HG03175 (cell line): ENCODE results near the gene SMYD3.

Experiments
- ATAC-seq: cut with Tn5 transposase; IDR thresholded peaks from one replicate; pipeline ENCODE4 v1.9.1; 2021; ENCODE audit warnings: mild to moderate bottlenecking, moderate library complexity; ENCODE audit not compliant: unreplicated experiment

SMYD3 gene

DNA sequence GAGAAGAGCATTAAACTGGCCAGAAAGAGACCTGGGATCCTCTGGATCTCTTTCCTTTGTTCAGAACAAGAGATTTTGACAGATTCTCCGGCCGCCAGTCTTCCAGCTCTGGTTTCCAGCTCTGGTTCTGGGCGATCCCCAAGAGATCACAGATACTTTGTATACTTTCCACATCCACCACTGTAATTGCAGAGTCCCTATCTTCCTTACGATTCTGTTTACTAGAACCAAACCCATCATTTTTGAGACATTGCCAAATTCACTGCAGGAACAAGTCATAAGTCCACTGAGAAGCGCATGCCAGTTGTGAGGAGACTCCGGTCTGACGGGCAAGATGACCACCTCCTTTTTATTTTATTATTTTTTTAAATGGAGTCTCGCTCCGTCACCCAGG lies 505.2 kb downstream of the SMYD3 start:
- ATAC-seq = no peak

DNA sequence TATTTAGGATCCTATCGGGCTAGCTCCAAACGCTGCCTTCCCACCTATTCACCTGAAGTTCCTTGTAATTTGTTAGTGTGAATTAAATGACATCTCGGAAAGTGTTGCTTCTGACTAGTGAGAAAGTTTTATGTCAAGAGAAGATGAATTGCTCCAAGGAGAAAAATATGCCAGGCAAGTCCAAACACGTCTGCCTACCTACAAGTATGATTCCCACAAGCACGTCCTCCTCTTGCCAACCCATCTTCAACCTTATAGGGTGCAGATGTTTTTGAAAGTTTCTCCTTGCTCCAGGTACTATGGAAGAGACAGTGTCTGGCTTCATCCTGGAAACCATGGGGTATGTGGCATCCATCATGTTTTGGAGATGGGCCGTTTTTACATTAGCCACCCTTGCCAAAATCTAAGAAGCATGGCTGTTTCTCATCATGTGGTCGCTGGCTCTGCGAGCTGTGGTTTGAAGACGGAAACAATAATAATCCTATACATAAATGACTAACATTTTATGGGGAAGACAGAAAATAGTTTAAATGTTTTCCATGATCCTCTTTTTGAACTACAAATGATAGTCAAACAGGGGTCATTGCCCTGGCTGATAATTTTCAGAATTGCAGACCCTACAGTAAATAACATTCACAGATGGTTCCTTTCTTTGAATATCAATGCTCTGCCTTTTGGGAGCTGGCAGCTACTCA lies 505.8 kb downstream of the SMYD3 start:
- ATAC-seq = no peak

DNA sequence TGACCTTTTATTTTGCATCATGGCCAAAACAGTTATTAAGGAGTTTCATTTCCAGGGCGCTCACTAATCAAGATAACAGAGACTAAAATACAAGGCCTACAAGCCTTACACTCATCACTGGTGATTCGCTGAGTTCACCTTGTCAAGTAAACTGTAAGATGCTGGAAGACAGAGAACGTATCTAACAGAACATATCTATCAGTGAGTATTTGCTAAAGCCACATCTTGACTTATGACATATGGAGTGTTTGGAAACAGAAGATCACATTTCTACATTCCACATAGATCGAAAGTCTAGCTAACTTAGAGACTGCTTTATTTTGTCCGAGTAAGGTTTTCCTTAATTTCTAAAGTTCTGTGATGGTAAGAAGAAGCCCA lies 506.5 kb downstream of the SMYD3 start:
- ATAC-seq = no peak

DNA sequence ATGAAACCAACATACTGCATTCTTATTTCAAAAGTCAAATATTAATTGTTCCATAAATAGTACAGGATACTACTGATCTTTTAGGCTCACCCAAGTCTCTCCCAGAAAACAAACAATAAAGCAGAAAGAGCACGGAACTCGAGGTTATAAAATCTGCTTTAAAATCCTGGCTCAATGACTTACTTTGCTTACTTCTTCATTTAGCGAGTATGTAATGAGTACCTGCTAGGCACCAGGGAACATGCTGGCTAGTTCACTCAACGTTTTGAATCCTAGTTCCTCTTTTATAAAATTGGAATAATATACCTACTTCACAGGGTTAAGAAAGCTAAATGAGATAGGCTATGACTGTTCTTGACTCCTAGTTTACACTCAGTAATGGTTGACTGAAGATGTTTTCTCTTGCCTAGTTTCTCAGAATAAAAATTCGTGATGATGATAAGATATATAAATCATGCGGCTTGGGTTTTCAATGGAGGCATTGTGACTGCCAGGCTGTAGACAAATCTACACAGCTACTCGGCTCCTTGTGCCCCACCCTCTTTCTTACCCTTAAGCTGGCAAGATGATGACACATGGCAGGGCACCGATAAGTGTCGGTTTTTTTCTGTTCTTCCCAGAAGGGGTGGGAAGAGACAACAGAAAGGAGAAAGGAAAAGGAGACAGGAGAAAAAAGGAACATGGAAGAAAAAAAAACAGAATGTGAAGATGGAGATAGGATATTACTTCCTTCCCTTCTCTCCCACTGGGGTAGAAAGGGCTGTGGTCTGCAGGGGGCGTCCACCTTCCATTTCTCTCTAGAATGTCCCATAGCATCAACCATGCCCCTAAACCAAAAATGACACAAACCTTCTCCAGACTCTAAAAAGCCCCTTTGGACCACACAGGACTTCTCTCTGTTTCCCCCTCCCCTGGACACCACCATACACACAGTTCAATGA lies 507.1 kb downstream of the SMYD3 start:
- peak; percentile 87 for ATAC-seq

DNA sequence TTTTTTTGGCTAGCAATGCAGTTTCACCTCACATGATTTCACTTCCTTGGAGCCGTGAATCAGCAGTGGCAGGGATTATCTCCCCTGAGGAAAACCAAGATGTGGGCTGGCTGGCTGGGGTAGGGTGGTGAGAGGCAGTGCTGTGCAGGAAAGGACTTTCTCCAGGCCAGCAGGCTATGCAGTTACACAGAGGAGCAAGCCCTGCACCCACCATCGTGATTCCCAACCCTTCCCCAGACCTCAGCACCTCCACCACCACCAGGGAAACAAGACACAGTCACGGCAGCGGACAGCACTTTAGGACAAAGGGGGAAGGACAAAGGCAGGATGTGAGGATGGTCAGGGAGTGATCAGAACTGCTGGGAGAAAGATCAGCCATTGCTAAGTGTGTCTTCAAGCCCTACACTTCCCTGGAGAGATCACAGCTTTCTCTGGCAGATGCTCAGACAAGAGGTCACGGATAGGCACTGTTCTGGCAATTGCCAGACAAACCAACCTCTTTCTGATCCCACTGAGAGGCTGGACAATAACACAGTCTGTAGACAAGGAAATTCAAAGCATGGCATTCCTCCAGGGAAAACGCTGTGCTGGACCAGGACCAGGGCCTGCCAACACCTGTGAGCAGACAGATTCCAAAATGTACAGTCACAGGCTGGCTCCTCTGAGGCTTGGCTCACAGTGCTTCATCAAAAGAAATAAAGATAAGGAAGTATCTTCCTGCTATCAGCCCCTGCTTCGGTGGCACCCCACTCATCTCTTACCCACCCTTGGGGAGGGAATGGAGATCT lies 509.4 kb downstream of the SMYD3 start:
- ATAC-seq = no peak

DNA sequence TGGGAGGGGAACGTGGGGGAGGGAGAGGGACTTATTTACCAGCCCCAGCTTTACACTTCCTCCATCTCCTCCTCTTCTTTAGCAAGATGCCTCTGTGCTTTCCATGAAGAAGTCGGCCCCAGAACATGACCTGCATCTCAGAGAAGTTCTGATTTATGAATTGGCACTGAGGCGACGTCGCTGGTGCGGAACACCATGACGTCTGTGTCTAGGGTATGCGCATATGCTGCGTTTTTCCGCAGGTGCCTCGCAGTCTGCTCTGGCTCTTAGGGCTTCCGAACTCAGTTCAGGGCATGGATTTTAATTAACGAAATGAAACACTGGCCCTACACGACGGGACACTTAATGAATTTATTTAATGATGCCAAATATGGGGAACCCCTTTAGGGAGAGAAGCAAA lies 510.3 kb downstream of the SMYD3 start:
- no peak for ATAC-seq

DNA sequence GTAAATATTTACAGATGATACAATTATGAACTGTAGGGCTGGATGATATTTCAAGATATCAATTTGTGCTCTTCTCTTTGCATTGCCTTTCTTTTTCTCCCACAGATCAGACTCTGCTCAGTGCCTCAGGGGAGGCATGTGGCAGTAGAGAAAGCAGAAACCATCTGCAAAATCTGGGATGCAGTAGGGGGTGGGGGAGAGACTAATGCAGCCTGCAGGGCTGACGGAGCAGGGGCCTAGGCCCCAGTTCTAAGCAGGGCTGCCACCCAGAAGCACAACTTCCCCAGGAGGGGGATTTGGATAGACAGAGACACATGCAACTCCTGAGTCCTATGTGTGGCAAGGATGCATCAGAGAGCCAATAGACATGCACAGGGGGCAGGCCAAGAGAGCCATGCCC lies 511.6 kb downstream of the SMYD3 start:
- ATAC-seq = no peak

DNA sequence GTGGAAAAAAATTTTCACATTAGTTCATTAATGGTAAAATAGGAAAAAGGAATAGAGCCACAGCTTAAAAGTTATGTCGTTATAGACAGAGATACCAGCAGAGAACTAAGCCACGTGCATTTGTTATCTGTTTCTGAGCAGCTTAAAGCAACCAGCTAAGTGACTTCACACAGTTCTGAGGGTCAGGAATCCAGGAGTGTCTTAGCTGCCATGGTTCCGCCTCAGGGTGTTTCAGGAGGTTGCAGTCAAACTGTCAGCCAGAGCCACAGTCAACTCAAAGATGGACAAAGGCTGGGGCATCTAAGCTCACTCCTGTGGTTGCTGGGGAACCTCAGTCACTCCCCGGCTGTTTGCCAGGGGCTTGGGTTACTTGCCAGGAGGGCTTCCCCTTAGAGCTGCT lies 515.8 kb downstream of the SMYD3 start:
- no peak for ATAC-seq

DNA sequence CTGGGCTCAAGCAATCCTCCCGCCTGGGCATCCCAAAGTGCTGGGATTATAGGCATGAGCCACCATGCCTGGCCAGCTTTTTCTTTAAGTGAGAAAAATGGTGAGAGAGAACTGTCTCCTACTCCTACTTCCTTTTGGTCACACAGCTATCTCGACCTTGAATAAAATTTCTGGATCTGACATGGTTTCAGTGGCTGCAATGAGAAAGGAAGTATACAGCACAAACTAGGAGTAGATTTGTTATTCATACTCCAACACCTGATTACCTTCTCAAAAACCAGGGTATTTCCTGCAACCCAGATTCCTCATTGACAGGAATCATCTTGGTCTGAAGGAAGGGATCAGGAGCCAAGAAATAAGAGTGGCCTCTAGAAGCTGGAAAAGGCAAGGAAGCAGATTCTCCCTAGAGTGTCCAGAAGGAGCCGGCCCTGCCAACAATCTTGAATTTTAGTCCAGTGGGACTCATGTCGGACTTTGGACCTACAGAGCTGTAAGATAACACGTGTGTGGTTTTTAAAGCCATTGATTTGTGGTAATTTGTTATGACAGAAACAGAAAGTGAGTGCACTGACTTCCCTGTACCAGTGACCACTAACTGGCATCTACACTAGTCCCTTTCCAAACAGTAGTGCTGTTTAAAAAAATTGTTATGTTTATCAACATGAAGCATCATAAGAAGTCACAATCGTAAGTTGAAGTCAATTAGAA lies 516.6 kb downstream of the SMYD3 start:
- ATAC-seq = peak; percentile 66

DNA sequence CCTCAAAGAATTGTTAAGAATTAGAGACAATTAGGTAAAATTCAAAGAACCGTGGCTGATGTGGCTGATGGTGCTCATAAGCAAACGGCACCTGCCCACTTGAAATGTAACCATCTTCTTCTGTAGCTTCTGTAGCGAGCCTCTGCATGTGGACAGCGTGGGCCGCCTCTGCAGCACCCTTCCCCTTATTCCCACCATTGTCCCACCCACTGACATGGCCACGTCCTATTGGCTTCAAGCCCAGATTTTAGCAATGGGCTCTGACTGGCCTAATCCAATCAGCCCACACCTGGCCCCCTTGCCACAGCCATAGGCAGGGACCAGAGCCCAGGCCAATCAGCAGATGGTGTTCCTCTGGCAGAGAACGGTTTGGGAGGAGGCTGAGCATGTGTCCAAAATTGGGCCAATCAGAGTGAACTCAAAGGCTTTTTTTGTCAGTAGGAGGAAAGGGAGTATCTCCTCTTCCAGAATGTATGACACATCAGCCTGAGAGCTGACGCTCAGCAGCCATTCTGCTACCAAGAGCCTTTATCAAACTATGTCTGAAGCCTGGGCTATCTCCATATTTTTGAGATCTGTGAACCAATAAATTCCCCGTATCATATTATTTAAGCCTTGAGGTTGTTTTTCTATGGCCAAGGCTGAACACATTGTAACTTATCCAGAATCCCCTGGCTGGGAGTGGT lies 518.5 kb downstream of the SMYD3 start:
- no peak for ATAC-seq

DNA sequence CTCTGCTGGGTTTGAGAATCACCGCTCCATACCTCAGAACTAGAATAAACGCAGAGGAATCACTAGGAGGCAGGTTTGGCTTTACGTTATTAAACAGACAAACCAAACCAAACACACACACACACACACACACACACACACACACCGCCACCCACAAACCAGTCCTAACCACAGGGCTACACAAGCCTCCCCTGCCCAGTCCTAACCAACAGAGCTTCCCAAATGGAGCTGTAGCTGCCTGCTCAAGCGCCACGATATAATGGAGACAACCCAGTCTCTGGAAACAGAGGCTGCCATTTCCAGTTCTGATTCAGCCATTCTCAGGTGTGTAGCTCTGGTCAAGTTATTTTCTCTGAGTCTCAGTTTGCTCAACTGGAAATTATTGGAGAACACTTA lies 519.1 kb downstream of the SMYD3 start:
- no peak for ATAC-seq

DNA sequence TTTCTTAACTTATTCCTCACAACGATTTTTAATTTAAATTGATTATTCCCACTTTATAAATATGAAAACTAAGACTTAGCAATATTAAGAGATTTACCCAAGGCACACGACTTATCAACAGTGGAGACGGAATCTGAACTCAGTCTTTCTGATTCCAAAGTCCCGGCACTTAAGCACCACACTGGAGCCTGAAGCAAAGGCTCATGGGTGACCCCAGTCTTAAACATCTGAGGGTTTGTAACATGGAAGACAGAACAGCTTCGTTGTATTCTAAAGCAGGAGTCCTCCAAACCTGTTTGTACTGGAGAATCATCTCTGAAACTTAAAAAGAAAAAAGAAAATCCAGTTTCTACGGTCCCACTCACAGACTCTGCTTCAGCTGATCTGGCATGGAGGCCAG lies 519.5 kb downstream of the SMYD3 start:
- ATAC-seq = no peak

DNA sequence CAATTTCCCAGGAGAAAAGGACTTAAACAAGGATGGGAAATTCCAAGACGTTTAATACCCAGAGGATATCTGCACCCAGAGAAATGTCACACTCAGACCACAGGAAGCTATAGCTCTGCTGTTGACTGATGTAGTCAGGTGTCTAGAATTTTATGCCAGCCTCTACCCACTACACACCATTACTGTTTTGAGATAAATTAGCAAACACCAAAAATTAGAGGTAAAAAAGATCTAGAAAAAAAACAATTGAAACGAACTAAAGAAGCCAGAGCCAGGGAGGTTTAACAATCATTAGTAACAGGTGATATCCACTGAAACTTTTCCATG lies 519.9 kb downstream of the SMYD3 start:
- ATAC-seq = no peak

DNA sequence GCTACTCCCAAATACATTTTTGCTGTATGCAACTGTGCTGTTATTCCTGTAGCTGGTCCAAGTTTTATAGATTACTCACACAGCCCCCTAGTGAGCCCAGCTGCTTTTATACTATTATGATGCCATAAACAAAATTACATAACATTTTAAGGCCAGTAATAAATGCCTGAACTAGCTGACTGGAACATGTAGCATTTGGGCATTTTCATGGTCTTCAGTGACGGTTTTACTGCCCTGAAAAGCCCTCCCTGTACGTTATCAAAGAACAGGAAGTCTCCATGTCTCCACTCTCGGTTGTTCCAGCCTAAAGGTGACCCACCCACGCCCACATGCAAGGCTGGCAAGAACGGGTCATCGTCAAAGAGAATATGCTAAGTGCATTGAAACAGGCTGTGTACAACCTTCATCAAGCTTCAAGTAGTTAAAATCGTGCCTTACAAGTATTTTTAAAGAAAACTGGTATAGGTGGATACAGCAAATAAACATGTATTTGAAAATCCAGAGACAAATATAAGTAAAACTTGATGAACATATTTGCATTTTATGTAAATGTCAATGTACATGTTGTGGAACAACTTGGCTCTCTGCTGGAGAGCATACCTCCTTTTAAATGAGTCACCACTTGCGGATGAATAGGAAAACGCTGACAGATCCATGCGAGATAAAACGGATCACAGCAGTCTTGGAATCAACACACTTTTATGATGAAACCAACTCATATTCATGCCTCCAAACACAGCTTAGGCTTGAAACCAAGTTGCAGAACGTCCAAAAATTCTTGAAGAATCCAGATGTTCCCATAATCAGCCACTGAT lies 520.5 kb downstream of the SMYD3 start:
- no peak for ATAC-seq

DNA sequence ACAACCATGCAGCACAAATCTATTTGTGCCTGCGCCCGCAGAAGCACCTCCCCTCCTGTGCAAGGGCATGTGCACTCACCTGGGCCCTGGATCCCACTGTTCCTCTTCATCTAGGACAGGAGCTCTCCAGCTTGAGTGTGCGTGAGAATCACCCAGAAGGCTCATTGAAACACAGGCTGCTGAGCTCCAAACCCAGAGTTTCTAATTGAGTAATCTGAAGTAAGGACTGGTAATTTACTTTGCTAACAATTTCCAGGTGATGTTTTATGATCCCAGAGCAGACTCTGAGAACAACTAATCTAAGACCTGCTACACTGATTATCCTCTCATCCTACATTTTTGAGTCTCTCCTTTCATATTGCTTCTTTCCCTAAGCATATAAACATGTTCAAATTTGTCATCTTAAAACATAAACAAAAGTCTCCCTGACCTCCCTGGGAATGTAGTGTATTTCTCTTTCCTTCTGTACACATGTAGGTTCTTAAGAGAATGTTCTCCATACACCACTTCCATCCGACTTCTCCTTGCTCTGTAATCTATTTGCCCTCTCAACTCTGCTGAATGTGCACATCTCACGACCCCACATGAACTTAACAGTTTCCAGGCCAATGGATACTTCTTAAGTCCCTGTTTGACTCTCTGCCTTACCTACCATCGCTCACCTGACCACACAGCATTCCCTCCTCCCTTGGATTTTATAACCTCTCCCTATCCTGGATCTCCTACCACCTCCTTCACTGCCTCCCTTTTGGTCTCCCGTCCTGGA lies 522.5 kb downstream of the SMYD3 start:
- no peak for ATAC-seq

DNA sequence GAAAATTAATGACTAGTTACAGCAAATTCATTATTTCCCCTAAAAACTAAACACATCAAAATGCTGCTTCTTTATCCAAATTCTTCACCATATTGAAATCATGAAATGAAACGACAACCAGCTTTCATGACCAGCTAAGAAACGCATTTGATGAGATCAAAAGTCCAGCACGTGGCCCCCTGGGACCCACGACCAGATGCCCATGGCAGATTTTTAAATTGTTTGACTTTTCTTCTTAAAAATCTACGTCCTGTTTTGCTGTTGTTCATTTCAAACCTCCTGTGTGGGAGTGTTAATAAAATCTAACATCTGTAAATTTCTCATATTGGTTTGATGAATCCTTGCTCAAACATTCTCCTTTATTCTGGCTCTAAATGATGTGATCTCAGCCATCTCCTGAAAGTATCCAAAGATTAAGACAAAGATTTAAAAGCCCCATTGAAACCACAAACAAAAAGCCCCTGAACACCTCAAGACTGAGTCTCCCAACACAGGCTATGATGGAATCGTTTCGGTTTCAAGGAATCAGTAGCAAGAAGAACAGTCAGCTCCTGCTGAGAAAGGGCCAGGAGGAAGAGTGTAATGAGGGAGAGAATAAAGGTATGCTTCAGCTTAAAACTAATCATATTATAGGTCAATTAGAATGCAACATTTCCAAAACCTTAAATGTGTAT lies 523.6 kb downstream of the SMYD3 start:
- no peak for ATAC-seq

DNA sequence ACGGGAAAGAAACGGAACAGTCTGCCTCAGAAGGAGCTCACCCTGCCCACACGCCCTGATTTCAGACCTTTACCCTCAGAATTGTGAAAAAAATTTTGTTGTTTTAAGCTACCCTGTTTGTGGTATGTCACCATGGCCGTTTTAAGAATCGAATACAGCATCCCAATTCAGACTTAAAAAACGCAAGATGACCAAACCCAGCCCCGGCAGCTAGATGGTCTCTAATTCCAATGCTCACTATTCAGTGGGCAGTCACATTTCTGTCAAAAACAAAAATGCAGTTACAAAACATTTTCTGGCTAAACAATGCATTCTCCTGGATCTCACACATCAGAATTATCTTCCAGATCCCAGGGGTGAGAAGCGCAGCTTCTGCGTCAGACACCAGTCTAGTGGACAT lies 527.5 kb downstream of the SMYD3 start:
- ATAC-seq = no peak

DNA sequence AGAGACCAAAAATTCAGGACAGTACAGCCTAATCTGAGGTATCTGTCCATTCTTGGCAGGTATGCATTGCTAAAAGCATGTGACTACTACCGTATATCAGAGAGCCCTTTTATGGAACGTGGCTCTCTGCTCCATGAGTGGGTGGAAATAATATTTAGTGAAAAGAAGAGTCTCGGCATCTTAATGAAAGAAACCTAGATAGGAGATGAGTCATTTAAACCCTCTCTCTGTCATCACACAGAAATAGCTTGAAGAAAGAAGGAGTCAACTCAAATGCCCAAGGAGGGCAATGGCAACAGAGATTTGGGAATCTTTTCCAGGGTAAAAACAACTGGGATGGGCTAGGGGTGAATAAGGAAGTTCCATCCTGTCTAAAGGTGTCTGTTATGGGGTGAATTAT lies 528.2 kb downstream of the SMYD3 start:
- ATAC-seq = no peak
